ENCODE data around the gene TTLL8.
"Not testable (repeated sequence)": the region's sequence is repeated elsewhere in the genome, so short reads cannot be mapped to it uniquely, and the experiment has no call there.

TTLL8 gene

DNA sequence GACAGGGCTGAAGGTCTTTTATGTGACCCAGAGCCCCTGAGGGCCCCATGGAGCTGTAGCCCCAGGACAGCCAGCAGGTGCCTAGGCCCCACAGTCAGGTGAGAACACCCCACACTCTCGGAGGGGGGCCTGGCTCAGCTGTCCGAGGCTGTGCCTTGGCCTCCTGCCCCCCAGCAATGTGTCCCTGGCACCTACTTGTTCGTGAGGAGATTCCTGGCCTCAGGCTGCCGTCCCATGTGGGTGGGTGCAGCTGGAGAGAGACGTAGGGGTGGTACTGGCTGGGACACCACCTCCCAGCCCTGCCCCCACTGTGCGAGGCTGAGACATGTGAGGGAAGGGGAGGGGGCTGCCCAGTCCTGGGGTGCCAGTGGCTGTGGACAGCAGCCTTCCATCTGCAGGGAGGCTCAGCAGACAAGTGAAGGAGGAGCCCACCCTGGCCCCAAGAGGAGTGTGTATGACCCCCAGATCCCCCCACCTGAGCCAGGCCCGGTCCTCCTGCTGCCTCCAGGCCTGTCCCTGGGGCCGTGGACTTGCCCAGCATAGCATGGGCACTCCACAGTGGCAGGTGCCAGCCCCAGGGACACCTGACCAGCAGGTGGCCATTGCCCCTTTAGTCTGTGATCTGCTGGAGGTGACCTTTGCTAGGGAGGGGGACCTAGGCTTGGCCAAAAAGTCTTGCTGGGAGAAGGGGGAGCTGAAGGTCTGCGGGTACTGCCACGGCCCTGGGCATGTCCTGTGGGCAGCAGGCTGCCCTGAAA is 62.6 kb downstream of the TTLL8 start:
- no peaks in the 10 kb centered on the region; the same call in 1 of the 2 replicates for H3K4me1 ChIP-seq (ENCODE audit: insufficient read depth, low read length)
- H3K36me3 ChIP-seq (ENCODE audit: insufficient read depth, low read length), result no peaks in the 10 kb centered on the region
- H3K9ac ChIP-seq (ENCODE audit: low read depth, low read length), result no peak overlapping the region
- no peaks in the 10 kb centered on the region; the same call in 1 of the 2 replicates for H3K9me3 ChIP-seq (ENCODE audit: control insufficient read depth, insufficient read depth, low read length)

- Histone ChIP-seq H3K9me3 (ENCODE audit: control insufficient read depth, insufficient read depth, low read length) (no peaks in the 10 kb centered on the region; the same call in 1 of the 2 replicates), H3K36me3 (ENCODE audit: insufficient read depth, low read length) (no peaks in the 10 kb centered on the region), H3K9ac (ENCODE audit: low read depth, low read length) (no peak overlapping the region), H3K4me1 (ENCODE audit: insufficient read depth, low read length) (no peaks in the 10 kb centered on the region; the same call in 1 of the 2 replicates)
Measured at GRCh38 chr22:49995041-49995360, 63.1 kb downstream of the TTLL8 start.

- Histone ChIP-seq H3K4me1 (ENCODE audit: insufficient read depth, low read length) (no peaks in the 10 kb centered on the region; the same call in 1 of the 2 replicates), H3K9ac (ENCODE audit: low read depth, low read length) (no peak overlapping the region), H3K9me3 (ENCODE audit: control insufficient read depth, insufficient read depth, low read length) (no peaks in the 10 kb centered on the region; the same call in 1 of the 2 replicates), H3K36me3 (ENCODE audit: insufficient read depth, low read length) (no peaks in the 10 kb centered on the region)
Measured at GRCh38 chr22:49994361-49995040, 63.6 kb downstream of the TTLL8 start.

DNA sequence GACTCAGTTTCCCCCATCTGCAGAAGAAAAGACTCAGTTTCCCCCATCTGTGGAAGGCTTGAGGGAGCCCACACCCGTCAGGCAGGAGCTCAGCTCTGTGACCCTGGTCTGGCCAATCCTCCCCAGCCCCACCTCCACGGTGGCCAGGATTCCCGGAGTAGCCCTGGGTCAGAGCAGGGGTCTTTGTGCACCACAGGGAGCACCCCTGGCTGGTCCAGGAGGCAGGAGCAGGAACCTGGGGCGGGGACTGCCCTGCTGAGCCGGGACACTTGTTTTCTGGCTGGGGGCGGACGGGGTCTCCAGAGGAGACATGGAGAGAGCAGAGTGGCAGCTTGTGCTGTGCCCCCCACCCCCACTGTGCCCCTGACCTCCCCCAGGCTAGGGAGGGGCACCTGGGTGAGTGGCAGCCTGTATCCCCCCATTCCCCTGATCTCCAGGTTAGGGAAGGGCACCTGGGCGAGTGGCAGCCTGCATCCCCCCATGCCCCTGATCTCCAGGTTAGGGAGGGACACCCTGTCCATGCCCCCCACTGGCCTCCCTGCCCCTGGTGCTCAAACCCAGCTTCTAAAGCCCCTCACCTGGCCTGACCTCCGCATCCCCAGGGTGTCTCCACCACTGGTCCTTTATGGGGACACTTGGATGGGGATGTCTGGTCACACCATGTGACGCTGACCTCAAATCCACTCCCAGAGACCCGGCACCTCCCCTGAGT is 64.3 kb downstream of the TTLL8 start:
- no peaks in the 10 kb centered on the region for H3K36me3 ChIP-seq (ENCODE audit: insufficient read depth, low read length)
- H3K9ac ChIP-seq (ENCODE audit: low read depth, low read length), result no peak overlapping the region
- no peaks in the 10 kb centered on the region for H3K4me1 ChIP-seq (ENCODE audit: insufficient read depth, low read length)
- no peaks in the 10 kb centered on the region; the same call in 1 of the 2 replicates for H3K9me3 ChIP-seq (ENCODE audit: control insufficient read depth, insufficient read depth, low read length)

- Histone ChIP-seq H3K36me3 (ENCODE audit: insufficient read depth, low read length) (no peaks in the 10 kb centered on the region), H3K4me1 (ENCODE audit: insufficient read depth, low read length) (no peaks in the 10 kb centered on the region), H3K9me3 (ENCODE audit: control insufficient read depth, insufficient read depth, low read length) (no peaks in the 10 kb centered on the region; the same call in 1 of the 2 replicates), H3K9ac (ENCODE audit: low read depth, low read length) (no peak overlapping the region)
Measured at GRCh38 chr22:49992921-49993648, 65.0 kb downstream of the TTLL8 start.

- Histone ChIP-seq H3K9me3 (ENCODE audit: control insufficient read depth, insufficient read depth, low read length) (no peaks in the 10 kb centered on the region; the same call in 1 of the 2 replicates), H3K4me1 (ENCODE audit: insufficient read depth, low read length) (no peaks in the 10 kb centered on the region), H3K9ac (ENCODE audit: low read depth, low read length) (no peak overlapping the region), H3K36me3 (ENCODE audit: insufficient read depth, low read length) (no peaks in the 10 kb centered on the region)
Measured at GRCh38 chr22:49991907-49992533, 66.1 kb downstream of the TTLL8 start.

- no peaks in the 10 kb centered on the region; the same call in 1 of the 2 replicates for H3K9me3 ChIP-seq (ENCODE audit: control insufficient read depth, insufficient read depth, low read length)
- H3K4me1 ChIP-seq (ENCODE audit: insufficient read depth, low read length), result no peaks in the 10 kb centered on the region
- H3K9ac ChIP-seq (ENCODE audit: low read depth, low read length), result no peak overlapping the region
- no peaks in the 10 kb centered on the region for H3K36me3 ChIP-seq (ENCODE audit: insufficient read depth, low read length)
Measured at GRCh38 chr22:49991167-49991566, 66.9 kb downstream of the TTLL8 start.

DNA sequence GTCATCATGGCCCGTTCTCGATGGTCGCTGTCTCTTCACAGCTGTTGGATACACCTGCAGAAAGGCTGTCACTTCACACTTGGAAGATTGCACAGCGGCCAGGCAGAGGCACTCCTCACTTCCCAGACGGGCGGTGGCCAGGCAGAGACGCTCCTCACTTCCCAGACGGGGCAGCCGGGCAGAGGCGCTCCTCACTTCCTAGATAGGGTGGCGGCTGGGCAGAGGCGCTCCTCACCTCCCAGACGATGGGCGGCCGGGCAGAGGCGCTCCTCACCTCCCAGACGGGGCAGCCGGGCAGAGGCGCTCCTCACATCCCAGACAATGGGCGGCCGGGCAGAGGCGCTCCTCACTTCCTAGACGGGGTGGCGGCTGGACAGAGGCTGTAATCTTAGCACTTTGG is 68.3 kb downstream of the TTLL8 start:
- H3K4me1 ChIP-seq (ENCODE audit: insufficient read depth, low read length); H3K9ac ChIP-seq (ENCODE audit: low read depth, low read length); H3K9me3 ChIP-seq (ENCODE audit: control insufficient read depth, insufficient read depth, low read length); H3K36me3 ChIP-seq (ENCODE audit: insufficient read depth, low read length): not testable (repeated sequence)

DNA sequence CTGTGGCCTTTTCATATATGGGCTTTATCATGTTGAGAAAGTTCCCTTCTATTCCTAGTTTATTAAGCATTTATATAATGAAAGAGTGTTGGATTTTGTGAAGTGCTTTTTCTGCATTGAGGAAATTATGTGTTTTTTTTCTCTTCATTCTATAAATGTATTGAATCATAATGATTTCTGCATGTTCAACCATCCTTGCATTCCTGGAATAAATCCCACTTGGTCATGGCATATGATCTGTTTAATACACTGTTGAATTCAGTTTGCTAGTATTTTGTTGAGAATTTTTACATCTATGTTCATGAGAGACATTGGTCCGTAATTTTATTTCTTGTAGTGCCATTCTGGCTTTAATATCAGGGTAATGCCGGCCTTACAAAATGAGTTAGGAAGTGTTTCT is 71.8 kb downstream of the TTLL8 start:
- H3K36me3 ChIP-seq (ENCODE audit: insufficient read depth, low read length), result no peaks in the 10 kb centered on the region
- no peak overlapping the region for H3K9ac ChIP-seq (ENCODE audit: low read depth, low read length)
- peaks cover 2% of the 10 kb centered on the region for H3K9me3 ChIP-seq (ENCODE audit: control insufficient read depth, insufficient read depth, low read length)
- no peaks in the 10 kb centered on the region for H3K4me1 ChIP-seq (ENCODE audit: insufficient read depth, low read length)

DNA sequence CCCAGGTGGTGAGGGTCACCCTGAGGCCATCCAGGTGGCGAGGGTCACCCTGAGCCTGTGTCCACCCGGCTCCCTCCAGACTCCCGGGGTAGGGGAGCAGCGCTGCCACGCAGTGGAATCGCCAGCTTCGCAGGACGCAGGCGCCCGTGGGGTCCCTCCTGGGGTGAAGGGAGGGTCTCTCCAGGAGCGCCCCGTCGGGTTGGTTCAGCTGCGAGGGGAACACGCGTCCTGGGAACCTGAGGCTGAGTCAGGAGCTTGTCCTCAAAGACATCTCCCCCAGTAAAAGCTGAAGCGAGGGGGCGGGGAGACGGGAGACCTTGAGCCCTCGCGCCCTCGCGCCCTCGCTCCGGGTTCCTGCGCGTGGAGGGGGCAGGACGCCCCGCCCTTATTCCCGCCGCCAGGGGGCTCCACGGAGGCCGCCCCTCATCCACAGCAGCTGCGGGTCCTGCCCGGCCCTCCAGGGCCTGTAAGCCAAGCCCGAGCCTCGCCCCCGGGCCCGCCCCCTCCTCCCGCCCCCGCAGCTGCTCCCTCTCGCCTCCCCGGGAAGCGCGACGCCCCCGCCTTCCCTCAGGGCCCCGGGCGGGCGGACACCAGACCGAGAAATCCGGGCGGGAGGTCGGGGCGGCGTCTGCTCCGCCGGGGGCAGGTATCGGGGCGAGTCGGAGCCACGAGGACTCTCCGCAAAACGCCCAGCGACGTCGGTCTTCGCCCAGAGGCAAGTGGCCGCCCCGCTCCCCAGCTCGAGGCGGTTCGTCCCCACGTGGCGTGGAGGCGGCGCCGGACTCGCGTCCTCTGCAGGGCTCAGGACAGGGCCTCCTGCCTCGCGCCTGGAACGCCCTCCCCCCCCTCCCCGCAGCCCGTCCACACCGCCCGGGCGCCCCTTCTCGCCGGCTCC is 74.7 kb downstream of the TTLL8 start:
- no peaks in the 10 kb centered on the region for H3K4me1 ChIP-seq (ENCODE audit: insufficient read depth, low read length)
- H3K9ac ChIP-seq (ENCODE audit: low read depth, low read length), result peak overlapping the region; percentile 34; the same call in 1 of the 2 replicates

GRCh38 chr22:49981799-49982198 is 76.3 kb downstream of the TTLL8 start:
- not testable (repeated sequence) for H3K36me3 ChIP-seq (ENCODE audit: insufficient read depth, low read length); H3K9me3 ChIP-seq (ENCODE audit: control insufficient read depth, insufficient read depth, low read length); H3K4me1 ChIP-seq (ENCODE audit: insufficient read depth, low read length); H3K9ac ChIP-seq (ENCODE audit: low read depth, low read length)

More for the DNA sequence above, 74.7 kb downstream of the TTLL8 start:
- H3K36me3 ChIP-seq (ENCODE audit: insufficient read depth, low read length), result no peaks in the 10 kb centered on the region
- H3K9me3 ChIP-seq (ENCODE audit: control insufficient read depth, insufficient read depth, low read length), result peaks cover 6% of the 10 kb centered on the region; the same call in 1 of the 2 replicates

DNA sequence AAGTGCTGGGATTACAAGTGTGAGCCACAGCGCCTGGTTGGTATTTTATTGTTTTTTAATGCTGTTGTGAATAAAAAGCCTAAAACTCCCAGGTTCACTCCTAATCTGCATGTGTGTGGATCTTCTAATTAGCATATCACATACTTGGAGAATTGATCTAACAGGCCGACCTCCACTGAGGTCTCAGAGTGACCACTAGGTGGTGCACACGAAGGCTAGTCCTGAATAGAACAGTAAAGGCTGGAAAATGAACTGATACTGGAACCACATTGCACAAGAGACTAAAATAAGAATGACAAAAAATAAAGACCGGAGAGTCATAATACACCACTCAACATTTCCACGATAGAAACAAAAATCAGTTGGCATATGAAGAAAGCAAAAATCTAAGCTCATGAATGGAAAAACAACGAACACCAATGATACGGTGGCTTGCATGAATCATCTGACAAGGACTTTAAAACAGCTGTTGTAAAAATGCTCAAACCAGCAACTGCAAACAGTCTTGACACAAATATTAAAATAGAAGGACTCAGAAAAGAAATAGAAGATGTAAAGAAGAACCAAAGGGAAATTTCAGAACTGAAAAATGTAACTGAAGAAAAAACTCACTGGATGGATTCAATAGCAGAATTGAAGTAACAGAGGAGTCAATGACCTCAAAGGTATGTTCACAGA is 78.4 kb downstream of the TTLL8 start:
- 0 out of 2 replicates have a peak, but pooled peaks cover 4% of the 10 kb centered on the region for H3K9me3 ChIP-seq (ENCODE audit: control insufficient read depth, insufficient read depth, low read length)

More for the DNA sequence above, 78.4 kb downstream of the TTLL8 start:
- H3K4me1 ChIP-seq (ENCODE audit: insufficient read depth, low read length), result peaks cover 4% of the 10 kb centered on the region; the same call in 1 of the 2 replicates
- no peaks in the 10 kb centered on the region for H3K36me3 ChIP-seq (ENCODE audit: insufficient read depth, low read length)
- no peak overlapping the region for H3K9ac ChIP-seq (ENCODE audit: low read depth, low read length)
